Aorta (tissue), 5 donors: ENCODE data around the gene PNN. TPM values are rescaled to one million over a fixed set of nuclear protein-coding genes. Genes with fewer than 3 reads are reported as not detected.
"Not testable (repeated sequence)": the region's sequence is repeated elsewhere in the genome, so short reads cannot be mapped to it uniquely, and the experiment has no call there.

ENCODE experiments used
- ATAC-seq: fragments of 200-7000 bp; cut with Tn5 transposase; one replicate; pipeline ENCODE4 v1.9.1; 2022; ENCODE audit warnings: moderate library complexity; ENCODE audit not compliant: low FRiP score
- DNase-seq, 2 donors: peaks; one replicate each; pipeline ENCODE4 v3.0.0-alpha.2; 2020
- H3K27ac ChIP-seq, 2 donors: one replicate each; pipeline ENCODE4 v1.5.1; 2013; ENCODE audit warnings: low read length in 2 of 2, mild to moderate bottlenecking in 2 of 2, moderate library complexity in 2 of 2, control low read depth in 1 of 2, inconsistent platforms in 1 of 2, low read depth in 1 of 2
- H3K27me3 ChIP-seq, 2 donors: one replicate each; pipeline ENCODE4 v1.6.1; 2013; ENCODE audit warnings: control low read depth in 1 of 2, low read length in 1 of 2, mild to moderate bottlenecking in 1 of 2, moderate library complexity in 1 of 2; ENCODE audit not compliant: insufficient read depth in 2 of 2, control insufficient read depth in 1 of 2
- H3K36me3 ChIP-seq, 2 donors: one replicate each; pipeline ENCODE4 v1.6.1; 2013; ENCODE audit warnings: control low read depth in 1 of 2, low read length in 1 of 2, mild to moderate bottlenecking in 1 of 2; ENCODE audit not compliant: insufficient read depth in 2 of 2, control insufficient read depth in 1 of 2
- H3K4me1 ChIP-seq, 2 donors: one replicate each; pipeline ENCODE4 v1.6.1; 2013; ENCODE audit warnings: low read length in 2 of 2, control low read depth in 1 of 2, mild to moderate bottlenecking in 1 of 2, moderate library complexity in 1 of 2; ENCODE audit not compliant: insufficient read depth in 2 of 2, control insufficient read depth in 1 of 2
- H3K4me3 ChIP-seq, 2 donors: one replicate each; pipeline ENCODE4 v1.5.1; 2013; ENCODE audit warnings: low read length in 2 of 2, control low read depth in 1 of 2, mild to moderate bottlenecking in 1 of 2
- H3K9me3 ChIP-seq: one replicate; pipeline ENCODE4 v1.6.1; 2013; ENCODE audit warnings: mild to moderate bottlenecking, low read length; ENCODE audit not compliant: control insufficient read depth
- WGBS, 2 donors: extraction: QIAGEN DNeasy Blood & Tissue Kit; methylation state at CpG; one replicate each; pipeline ENCODE4 v1.1.7; 2013; 5-methylcytosine and 5-hydroxymethylcytosine counted together
- intact Hi-C, 2 donors: fragments of 100-400 bp; cut with DNase I; formaldehyde crosslinking; loops; one replicate each; pipeline versions ENCODE4 v1.14.2 to v1.15.0; 2022
- polyA plus RNA-seq, 2 donors: library from polyadenylated mRNA; stranded (reverse); fragments of 200-250 nt; gene quantifications; one replicate each; pipeline ENCODE4 v1.2.3, GENCODE V29; 2013
- total RNA-seq, 2 donors: library from RNA; stranded (reverse); fragmentation: NEBNext Ultra II Directional; extraction: Animal tissue kit (Norgen Biotek cat#: 25700); gene quantifications; one replicate each; pipeline ENCODE4 v1.2.1, GENCODE V29; 2021
- donor health status: healthy with polysubstance abuse.
- donor health status: Bipolar disorder and iron deficiency.
- donor health status: DM: no; HTN: no; CAD: no.
- donor health status: DM: no; HTN: no; CAD: no.
- donor health status: DM: yes; HTN: yes; CAD: no.

Gene PNN
- total and polyA plus RNA-seq, 4 donors = 27.8 to 59.1 (median 55.0) TPM

GRCh38 chr14:39217214-39217879, 42.3 kb downstream of the PNN start:
- WGBS, 2 donors = 82% methylated on average over 8 of the region's 8 CpGs

GRCh38 chr14:39218171-39218769, 43.2 kb downstream of the PNN start:
- DNase-seq = no peak
- Histone ChIP-seq H3K27ac (no peak overlapping the region), H3K36me3 (no peaks in the 10 kb centered on the region), H3K9me3 (no peaks in the 10 kb centered on the region), H3K27me3 (no peaks in the 10 kb centered on the region), H3K4me1 (peaks cover 0 to 3% of the 10 kb centered on the region in 2 donors), H3K4me3 (no peak overlapping the region)
- intact Hi-C loops = no loop called here
- 37 to 45% methylated on average over 5 of the region's 5 CpGs for WGBS, 2 donors
- no peak for ATAC-seq

More at GRCh38 chr14:39217214-39217879, 42.3 kb downstream of the PNN start:
- no peaks in the 10 kb centered on the region for H3K9me3 ChIP-seq
- peaks cover 0 to 3% of the 10 kb centered on the region in 2 donors for H3K4me1 ChIP-seq
- intact Hi-C loops = no loop called here
- no peak for ATAC-seq
- no peak for DNase-seq
- H3K36me3 ChIP-seq = no peaks in the 10 kb centered on the region
- H3K4me3 ChIP-seq = no peak overlapping the region
- no peak overlapping the region for H3K27ac ChIP-seq
- H3K27me3 ChIP-seq = no peaks in the 10 kb centered on the region

- ATAC-seq (no peak), DNase-seq (no peak)
- H3K27ac ChIP-seq = no peak overlapping the region
- peaks cover 0 to 3% of the 10 kb centered on the region in 2 donors for H3K4me1 ChIP-seq
- H3K4me3 ChIP-seq = no peak overlapping the region
- intact Hi-C loops = no loop called here
- H3K27me3 ChIP-seq = no peaks in the 10 kb centered on the region
- no peaks in the 10 kb centered on the region for H3K9me3 ChIP-seq
- WGBS, 2 donors = 35 to 43% methylated on average over 3 of the region's 3 CpGs
- no peaks in the 10 kb centered on the region for H3K36me3 ChIP-seq
These were observed 44.0 kb downstream of the PNN start for GRCh38 chr14:39219075-39219499.

GRCh38 chr14:39220473-39220872, 45.4 kb downstream of the PNN start:
- H3K9me3 ChIP-seq, ATAC-seq, H3K27ac ChIP-seq, H3K4me1 ChIP-seq, intact Hi-C loops, H3K4me3 ChIP-seq, DNase-seq, H3K36me3 ChIP-seq, H3K27me3 ChIP-seq: not testable (repeated sequence)
- WGBS, 2 donors = 94 to 97% methylated on average over 1 of the region's 1 CpG

GRCh38 chr14:39228044-39228443, 53.0 kb downstream of the PNN start:
- Histone ChIP-seq H3K4me3 (no peak overlapping the region), H3K27ac (no peak overlapping the region), H3K4me1 (no peaks in the 10 kb centered on the region), H3K36me3 (no peaks in the 10 kb centered on the region), H3K9me3 (no peaks in the 10 kb centered on the region), H3K27me3 (no peaks in the 10 kb centered on the region)
- DNase-seq (no peak), ATAC-seq (no peak)
- 82 to 89% methylated on average over 3 of the region's 3 CpGs for WGBS, 2 donors
- intact Hi-C loops = no loop called here

- ATAC-seq (no peak), DNase-seq (no peak)
- Histone ChIP-seq H3K4me3 (no peak overlapping the region), H3K9me3 (no peaks in the 10 kb centered on the region), H3K27ac (no peak overlapping the region), H3K36me3 (no peaks in the 10 kb centered on the region), H3K4me1 (no peaks in the 10 kb centered on the region), H3K27me3 (no peaks in the 10 kb centered on the region)
- intact Hi-C loops = no loop called here
- 87 to 88% methylated on average over 11 of the region's 11 CpGs for WGBS, 2 donors
These were observed 53.6 kb downstream of the PNN start for GRCh38 chr14:39228509-39229221.

GRCh38 chr14:39229222-39229543, 54.1 kb downstream of the PNN start:
- no peak overlapping the region for H3K27ac ChIP-seq
- H3K27me3 ChIP-seq = no peaks in the 10 kb centered on the region
- 90 to 96% methylated on average over 1 of the region's 1 CpG for WGBS, 2 donors
- no peaks in the 10 kb centered on the region for H3K36me3 ChIP-seq
- ATAC-seq = no peak
- no peak for DNase-seq
- intact Hi-C loops = no loop called here
- no peaks in the 10 kb centered on the region for H3K4me1 ChIP-seq
- H3K4me3 ChIP-seq = no peak overlapping the region
- H3K9me3 ChIP-seq = no peaks in the 10 kb centered on the region

- WGBS, 2 donors = 79 to 88% methylated on average over 3 of the region's 3 CpGs
- no peaks in the 10 kb centered on the region for H3K9me3 ChIP-seq
- no peak overlapping the region for H3K27ac ChIP-seq
- H3K27me3 ChIP-seq = no peaks in the 10 kb centered on the region
- H3K4me3 ChIP-seq = no peak overlapping the region
- intact Hi-C loops = no loop called here
- DNase-seq (no peak), ATAC-seq (no peak)
- no peaks in the 10 kb centered on the region for H3K4me1 ChIP-seq
- no peaks in the 10 kb centered on the region for H3K36me3 ChIP-seq
These were observed 54.6 kb downstream of the PNN start for GRCh38 chr14:39229601-39230110.
